Neutrophil (primary cell): Measurements from ENCODE around the gene IGSF9.

Source experiments
- H3K27ac ChIP-seq: fragments of 200-600 bp; sonication (generic); 2 replicates; pipeline ENCODE4 v1.5.1; 2016; ENCODE audit warnings: mild to moderate bottlenecking, moderate library complexity
- H3K27me3 ChIP-seq: fragments of 200-600 bp; sonication (generic); 2 replicates; pipeline ENCODE4 v1.6.0; 2016; ENCODE audit warnings: mild to moderate bottlenecking
- H3K36me3 ChIP-seq: fragments of 200-600 bp; sonication (generic); 2 replicates; pipeline ENCODE4 v1.5.1; 2017
- H3K4me1 ChIP-seq, 2 experiments: fragments of 200-600 bp in 1 of 2; sonication (generic) in 1 of 2; 1 replicate in 1 of 2; 2 replicates in 1 of 2; pipeline versions ENCODE4 v1.5.1 to v1.6.1; 2013 to 2016; ENCODE audit warnings: low read depth in 1 of 2, low read length in 1 of 2, mild to moderate bottlenecking in 1 of 2, moderate library complexity in 1 of 2; ENCODE audit not compliant: control insufficient read depth in 1 of 2, insufficient read depth in 1 of 2
- H3K4me3 ChIP-seq, 2 experiments: fragments of 200-600 bp in 1 of 2; sonication (generic) in 1 of 2; 1 replicate in 1 of 2; 2 replicates in 1 of 2; pipeline ENCODE4 v1.5.1; 2013 to 2016; ENCODE audit warnings: low read depth in 1 of 2, low read length in 1 of 2, mild to moderate bottlenecking in 1 of 2, moderate library complexity in 1 of 2
- H3K9me3 ChIP-seq: fragments of 200-600 bp; sonication (generic); 2 replicates; pipeline ENCODE4 v1.5.1; 2016
- TF ChIP-seq, protein P1 (sequence below): fragments of 200-600 bp; sonication (generic); IDR thresholded peaks from 2 replicates; pipeline ENCODE4 v1.5.1; 2016; ENCODE audit warnings: antibody characterized with exemption

Gene IGSF9

DNA sequence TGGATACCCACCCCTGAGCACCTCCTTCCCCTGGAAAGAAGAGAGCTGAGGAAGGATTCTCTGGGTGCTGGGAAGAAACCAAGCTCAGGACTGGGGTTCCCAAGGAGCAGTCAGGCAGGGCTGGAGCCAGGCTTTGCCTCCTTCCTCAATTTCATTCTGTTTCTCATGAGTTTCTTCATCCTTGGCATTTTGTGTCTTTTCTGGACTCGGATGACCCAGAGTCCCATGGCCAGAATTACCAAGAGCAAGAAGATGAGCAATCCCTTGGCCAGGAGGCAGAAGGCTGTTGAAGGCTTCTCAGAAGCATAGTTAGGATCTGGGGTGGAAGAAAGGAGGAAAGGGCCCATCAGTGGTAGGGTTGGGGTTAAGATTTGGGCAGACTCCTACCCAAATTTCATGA is 6.1 kb upstream of the IGSF9 start:
- Histone ChIP-seq H3K36me3 (no peaks in the 10 kb centered on the region), H3K27me3 (peaks cover 30% of the 10 kb centered on the region), H3K9me3 (no peaks in the 10 kb centered on the region), H3K4me1 (no peaks in the 10 kb centered on the region), H3K27ac (no peak overlapping the region), H3K4me3 (no peak overlapping the region)
- TF ChIP-seq, protein P1, sequence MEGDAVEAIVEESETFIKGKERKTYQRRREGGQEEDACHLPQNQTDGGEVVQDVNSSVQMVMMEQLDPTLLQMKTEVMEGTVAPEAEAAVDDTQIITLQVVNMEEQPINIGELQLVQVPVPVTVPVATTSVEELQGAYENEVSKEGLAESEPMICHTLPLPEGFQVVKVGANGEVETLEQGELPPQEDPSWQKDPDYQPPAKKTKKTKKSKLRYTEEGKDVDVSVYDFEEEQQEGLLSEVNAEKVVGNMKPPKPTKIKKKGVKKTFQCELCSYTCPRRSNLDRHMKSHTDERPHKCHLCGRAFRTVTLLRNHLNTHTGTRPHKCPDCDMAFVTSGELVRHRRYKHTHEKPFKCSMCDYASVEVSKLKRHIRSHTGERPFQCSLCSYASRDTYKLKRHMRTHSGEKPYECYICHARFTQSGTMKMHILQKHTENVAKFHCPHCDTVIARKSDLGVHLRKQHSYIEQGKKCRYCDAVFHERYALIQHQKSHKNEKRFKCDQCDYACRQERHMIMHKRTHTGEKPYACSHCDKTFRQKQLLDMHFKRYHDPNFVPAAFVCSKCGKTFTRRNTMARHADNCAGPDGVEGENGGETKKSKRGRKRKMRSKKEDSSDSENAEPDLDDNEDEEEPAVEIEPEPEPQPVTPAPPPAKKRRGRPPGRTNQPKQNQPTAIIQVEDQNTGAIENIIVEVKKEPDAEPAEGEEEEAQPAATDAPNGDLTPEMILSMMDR: no peak

DNA sequence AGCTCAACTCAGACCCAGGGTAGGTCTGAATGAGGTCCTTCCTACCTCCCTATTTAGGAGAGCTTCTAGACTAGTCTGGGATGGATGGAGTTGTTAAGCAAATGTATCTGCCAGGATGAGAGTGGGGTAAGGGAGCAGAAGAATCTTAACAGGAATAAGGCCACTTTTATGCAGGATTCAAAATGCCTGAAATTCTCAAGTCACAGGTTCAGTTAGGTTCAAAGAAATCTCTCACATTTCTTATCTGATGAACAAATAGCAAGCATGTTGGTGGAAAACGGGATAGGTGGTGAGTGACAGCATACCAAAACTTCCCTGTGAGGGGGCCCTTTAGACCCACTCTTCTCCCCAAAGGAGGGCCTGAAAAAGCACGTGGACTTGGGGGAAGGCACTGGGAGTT is 5.6 kb upstream of the IGSF9 start:
- no peaks in the 10 kb centered on the region for H3K36me3 ChIP-seq
- TF ChIP-seq, protein P1: no peak
- H3K4me3 ChIP-seq: no peak overlapping the region
- no peak overlapping the region for H3K27ac ChIP-seq
- H3K9me3 ChIP-seq: no peaks in the 10 kb centered on the region
- no peaks in the 10 kb centered on the region for H3K4me1 ChIP-seq
- H3K27me3 ChIP-seq: peaks cover 35% of the 10 kb centered on the region

DNA sequence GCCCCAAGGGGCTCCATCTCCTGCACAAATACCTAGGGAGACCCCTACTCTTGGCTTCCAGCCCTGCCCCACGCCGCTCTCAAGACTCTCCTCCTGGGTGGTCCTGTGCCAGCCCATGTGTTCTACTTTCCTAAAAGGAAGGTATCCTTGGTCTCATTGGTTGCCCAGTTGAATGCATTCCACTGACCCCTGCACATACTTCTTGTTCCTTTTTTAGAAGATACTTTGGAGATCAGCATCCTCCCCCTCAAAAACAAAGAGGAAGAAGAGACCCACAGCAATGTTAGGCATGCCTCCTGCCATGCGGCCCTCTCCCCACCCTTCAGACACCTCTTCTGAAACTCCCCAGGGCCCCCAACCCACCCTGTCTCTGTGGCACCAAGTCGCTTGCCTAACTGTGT is 4.6 kb upstream of the IGSF9 start:
- H3K4me3 ChIP-seq: no peak overlapping the region
- peaks cover 45% of the 10 kb centered on the region for H3K27me3 ChIP-seq
- no peaks in the 10 kb centered on the region for H3K9me3 ChIP-seq
- peaks cover 4 to 8% of the 10 kb centered on the region in 2 experiments for H3K4me1 ChIP-seq
- H3K27ac ChIP-seq: no peak overlapping the region
- no peaks in the 10 kb centered on the region for H3K36me3 ChIP-seq
- TF ChIP-seq, protein P1: no peak

DNA sequence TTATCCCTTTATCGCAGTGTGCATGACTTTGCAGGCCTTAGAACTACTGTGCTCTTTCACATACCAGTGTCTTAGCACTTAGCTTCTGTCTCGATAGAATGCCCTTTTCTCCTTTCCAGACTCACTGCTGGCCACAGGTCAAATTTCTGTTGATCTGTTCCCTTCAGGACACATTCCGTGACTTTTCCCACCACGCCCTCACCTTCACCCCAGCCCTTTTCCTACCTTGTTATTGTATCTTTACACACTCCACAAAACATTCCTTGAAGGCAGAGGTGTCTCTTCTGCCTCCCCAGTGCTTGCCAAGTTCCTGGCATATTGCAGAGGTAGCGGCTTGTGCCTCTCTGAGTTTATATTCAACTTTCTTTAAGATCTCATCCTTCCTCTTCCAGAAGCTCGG is 3.7 kb upstream of the IGSF9 start:
- peaks cover 54% of the 10 kb centered on the region for H3K27me3 ChIP-seq

DNA sequence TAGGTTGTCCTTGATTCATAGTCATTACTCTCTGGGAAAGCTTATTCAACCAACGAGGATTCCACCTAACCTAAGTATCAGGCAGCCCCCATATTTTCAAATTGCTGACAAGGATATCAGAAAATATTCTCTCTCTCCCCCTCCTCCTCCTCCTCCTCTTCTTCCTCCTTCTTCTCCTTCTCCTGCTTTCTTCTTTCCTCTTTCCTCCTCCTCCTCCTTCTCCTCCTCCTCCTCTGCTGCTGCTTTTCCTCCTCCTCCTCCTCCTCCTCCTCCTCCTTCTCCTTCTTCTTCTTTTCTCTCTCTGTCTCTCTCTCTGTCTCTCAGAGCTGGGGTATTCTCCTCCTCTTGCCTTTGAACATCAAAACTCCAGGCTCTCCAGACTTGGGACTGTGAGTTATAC is 2.5 kb upstream of the IGSF9 start:
- no peaks in the 10 kb centered on the region for H3K9me3 ChIP-seq
- peaks cover 60% of the 10 kb centered on the region for H3K27me3 ChIP-seq
- H3K4me3 ChIP-seq: no peak overlapping the region
- no peaks in the 10 kb centered on the region for H3K36me3 ChIP-seq
- no peak overlapping the region for H3K27ac ChIP-seq
- TF ChIP-seq, protein P1: no peak
- peaks cover 4 to 8% of the 10 kb centered on the region in 2 experiments for H3K4me1 ChIP-seq

More for the DNA sequence above, 3.7 kb upstream of the IGSF9 start:
- no peak overlapping the region for H3K27ac ChIP-seq
- TF ChIP-seq, protein P1: no peak
- H3K4me1 ChIP-seq: peaks cover 4 to 8% of the 10 kb centered on the region in 2 experiments
- H3K4me3 ChIP-seq: no peak overlapping the region
- H3K9me3 ChIP-seq: no peaks in the 10 kb centered on the region
- no peaks in the 10 kb centered on the region for H3K36me3 ChIP-seq
